HG02642 (cell line): ENCODE measurements around the gene SV2B.

Source experiments
- ATAC-seq: cut with Tn5 transposase; IDR thresholded peaks from one replicate; pipeline ENCODE4 v1.9.1; 2021; ENCODE audit warnings: mild to moderate bottlenecking; ENCODE audit not compliant: unreplicated experiment, poor library complexity

The SV2B gene

GRCh38 chr15:91259077-91259476 is 159.0 kb downstream of the SV2B start:
- ATAC-seq = no peak

- ATAC-seq = no peak
Observed at GRCh38 chr15:91261345-91261744, 161.3 kb downstream of the SV2B start.

GRCh38 chr15:91263632-91264531 is 163.8 kb downstream of the SV2B start:
- no peak for ATAC-seq

- ATAC-seq = no peak
Observed at GRCh38 chr15:91264651-91265351, 164.7 kb downstream of the SV2B start.

GRCh38 chr15:91265416-91265940 is 165.4 kb downstream of the SV2B start:
- no peak for ATAC-seq

- no peak for ATAC-seq
Observed at GRCh38 chr15:91268510-91268909, 168.5 kb downstream of the SV2B start.

GRCh38 chr15:91270747-91271146 is 170.7 kb downstream of the SV2B start:
- no peak for ATAC-seq

- ATAC-seq = peak; percentile 47
Observed at GRCh38 chr15:91271565-91272153, 171.6 kb downstream of the SV2B start.

- ATAC-seq = no peak
Observed at GRCh38 chr15:91275844-91276243, 175.8 kb downstream of the SV2B start.

- no peak for ATAC-seq
Observed at GRCh38 chr15:91278951-91279350, 178.9 kb downstream of the SV2B start.

- no peak for ATAC-seq
Observed at GRCh38 chr15:91279486-91279885, 179.4 kb downstream of the SV2B start.

- no peak for ATAC-seq
Observed at GRCh38 chr15:91281947-91282346, 181.9 kb downstream of the SV2B start.

GRCh38 chr15:91282486-91282885 is 182.4 kb downstream of the SV2B start:
- no peak for ATAC-seq

- ATAC-seq = no peak
Observed at GRCh38 chr15:91283155-91283554, 183.1 kb downstream of the SV2B start.

GRCh38 chr15:91284758-91285466 is 184.9 kb downstream of the SV2B start:
- ATAC-seq = no peak

GRCh38 chr15:91289324-91289723 is 189.3 kb downstream of the SV2B start:
- ATAC-seq = no peak

GRCh38 chr15:91290553-91290952 is 190.5 kb downstream of the SV2B start:
- no peak for ATAC-seq

GRCh38 chr15:91291673-91292072 is 191.6 kb downstream of the SV2B start:
- ATAC-seq = no peak

- no peak for ATAC-seq
Observed at GRCh38 chr15:91294344-91294743, 194.3 kb downstream of the SV2B start.

GRCh38 chr15:91294795-91295194 is 194.7 kb downstream of the SV2B start:
- ATAC-seq = no peak
